Nephron progenitor cell (in vitro differentiated cells): ENCODE results near the gene BPIFB1.

Experiments used
- DNase-seq: peaks from one replicate; pipeline ENCODE4 v3.0.0; 2021
- H3K27ac Mint-ChIP-seq: 2 replicates; pipeline ENCODE4 v1.8.0; 2021; ENCODE audit warnings: mild to moderate bottlenecking, moderate library complexity, mixed read lengths
- H3K27me3 Mint-ChIP-seq: 2 replicates; pipeline ENCODE4 v1.8.0; 2021; ENCODE audit warnings: mild to moderate bottlenecking, low read depth, mixed read lengths; ENCODE audit not compliant: poor library complexity
- H3K36me3 Mint-ChIP-seq: 2 replicates; pipeline ENCODE4 v1.8.0; 2021; ENCODE audit warnings: low read depth, mixed read lengths
- H3K4me1 Mint-ChIP-seq: 2 replicates; pipeline ENCODE4 v1.8.0; 2021; ENCODE audit warnings: mixed read lengths
- H3K4me3 Mint-ChIP-seq: 2 replicates; pipeline ENCODE4 v1.8.0; 2021; ENCODE audit warnings: mild to moderate bottlenecking, moderate library complexity, mixed read lengths
- H3K9me3 Mint-ChIP-seq: 2 replicates; pipeline ENCODE4 v1.8.0; 2021; ENCODE audit warnings: mild to moderate bottlenecking, moderate library complexity, mixed read lengths
- CTCF ChIP-seq: fragments of 200-600 bp; sonication (generic); IDR thresholded peaks from 2 replicates; pipeline ENCODE4 v1.5.0; 2021; ENCODE audit warnings: antibody characterized with exemption

The BPIFB1 gene

GRCh38 chr20:33239418-33239817, 43.6 kb upstream of the BPIFB1 start:
- Mint-ChIP-seq H3K4me1 (no peaks in the 10 kb centered on the region), H3K9me3 (no peaks in the 10 kb centered on the region), H3K27me3 (peaks cover 42% of the 10 kb centered on the region), H3K36me3 (no peaks in the 10 kb centered on the region), H3K4me3 (no peak overlapping the region), H3K27ac (no peak overlapping the region)
- DNase-seq, result no peak
- TF ChIP-seq CTCF, result no peak

GRCh38 chr20:33239979-33240736, 42.9 kb upstream of the BPIFB1 start:
- Mint-ChIP-seq H3K36me3 (no peaks in the 10 kb centered on the region), H3K4me1 (peaks cover 7% of the 10 kb centered on the region), H3K27me3 (peaks cover 38% of the 10 kb centered on the region), H3K27ac (no peak overlapping the region), H3K9me3 (no peaks in the 10 kb centered on the region), H3K4me3 (no peak overlapping the region)
- DNase-seq, result no peak
- TF ChIP-seq CTCF, result no peak

GRCh38 chr20:33240923-33241322, 42.1 kb upstream of the BPIFB1 start:
- H3K36me3 Mint-ChIP-seq, result no peaks in the 10 kb centered on the region
- no peak overlapping the region for H3K27ac Mint-ChIP-seq
- no peak for DNase-seq
- peaks cover 11% of the 10 kb centered on the region for H3K4me1 Mint-ChIP-seq
- H3K27me3 Mint-ChIP-seq, result peaks cover 38% of the 10 kb centered on the region
- no peaks in the 10 kb centered on the region for H3K9me3 Mint-ChIP-seq
- TF ChIP-seq CTCF, result no peak
- no peak overlapping the region for H3K4me3 Mint-ChIP-seq

- peaks cover 29% of the 10 kb centered on the region for H3K27me3 Mint-ChIP-seq
Observed at GRCh38 chr20:33242319-33243100, 40.5 kb upstream of the BPIFB1 start.

GRCh38 chr20:33246077-33246476, 36.9 kb upstream of the BPIFB1 start:
- Mint-ChIP-seq H3K4me3 (no peak overlapping the region), H3K9me3 (no peaks in the 10 kb centered on the region), H3K27me3 (peaks cover 30% of the 10 kb centered on the region)

More at GRCh38 chr20:33242319-33243100, 40.5 kb upstream of the BPIFB1 start:
- no peaks in the 10 kb centered on the region for H3K36me3 Mint-ChIP-seq
- no peak overlapping the region for H3K4me3 Mint-ChIP-seq
- no peaks in the 10 kb centered on the region for H3K9me3 Mint-ChIP-seq
- H3K27ac Mint-ChIP-seq, result no peak overlapping the region
- H3K4me1 Mint-ChIP-seq, result peaks cover 11% of the 10 kb centered on the region
- no peak for TF ChIP-seq CTCF
- DNase-seq, result no peak

More at GRCh38 chr20:33246077-33246476, 36.9 kb upstream of the BPIFB1 start:
- DNase-seq, result no peak
- TF ChIP-seq CTCF, result no peak
- no peaks in the 10 kb centered on the region for H3K36me3 Mint-ChIP-seq
- no peak overlapping the region for H3K27ac Mint-ChIP-seq
- H3K4me1 Mint-ChIP-seq, result peaks cover 11% of the 10 kb centered on the region
